Measurements from ENCODE around the gene UBR2. TPM values are rescaled to one million over a fixed set of nuclear protein-coding genes. Genes with fewer than 3 reads are reported as not detected.
"Not testable (repeated sequence)": the region's sequence is repeated elsewhere in the genome, so short reads cannot be mapped to it uniquely, and the experiment has no call there.

UBR2 gene
- total and polyA plus RNA-seq, 2 of the 4 experiments (the other 2 are of a cell fraction), result 7.7 to 32.3 TPM

DNA sequence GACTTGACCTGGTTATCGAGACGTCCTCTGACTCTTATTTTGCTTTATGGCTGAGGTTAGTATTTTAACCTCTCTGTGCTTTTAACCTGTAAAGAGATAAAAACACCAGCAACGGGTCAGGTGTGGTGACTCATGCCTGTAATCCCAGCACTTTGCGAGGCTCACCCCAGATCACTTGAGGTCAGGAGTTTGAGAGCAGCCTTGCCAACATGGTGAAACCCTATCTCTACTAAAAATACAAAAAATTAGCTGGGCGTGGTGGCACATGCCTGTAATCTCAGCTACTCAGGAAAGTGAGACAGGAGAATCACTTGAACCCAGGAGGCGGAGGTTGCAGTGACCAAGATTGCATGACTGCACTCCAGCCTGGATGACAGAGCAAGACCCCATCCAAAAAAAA is 110.5 kb downstream of the UBR2 start:
- BruUV-seq (replicated peaks), result not testable (repeated sequence)

More for the DNA sequence above, 110.5 kb downstream of the UBR2 start:
- H3K27ac ChIP-seq (ENCODE audit: insufficient read depth, low read length); H3K18ac ChIP-seq (ENCODE audit: low read depth, low read length); H2BK20ac ChIP-seq (ENCODE audit: low read depth, low read length); ATAC-seq (ENCODE audit: low read depth); H3K4me2 ChIP-seq (ENCODE audit: low read depth, low read length); H2BK5ac ChIP-seq (ENCODE audit: low read depth, low read length, poor library complexity, severe bottlenecking); H2AK9ac ChIP-seq (replicated peaks; ENCODE audit: low read depth, low read length, poor library complexity); POLR2A ChIA-PET (ENCODE audit: unreplicated experiment); H3K56ac ChIP-seq (ENCODE audit: extremely low read depth, insufficient read depth, low read length); H2AFZ ChIP-seq (replicated peaks; ENCODE audit: low read length, poor library complexity); H3K14ac ChIP-seq (replicated peaks; ENCODE audit: low read depth, low read length); H2BK120ac ChIP-seq (ENCODE audit: low read depth, low read length); H4K5ac ChIP-seq (ENCODE audit: low read depth, low read length); H4K8ac ChIP-seq (ENCODE audit: low read depth in 2 of 2, low read length in 2 of 2); H3K9me3 ChIP-seq (ENCODE audit: control insufficient read depth, insufficient read depth, low read length); H2BK15ac ChIP-seq (ENCODE audit: low read depth, low read length); H3K79me1 ChIP-seq (ENCODE audit: low read depth in 1 of 2, low read length in 2 of 2); H3K4ac ChIP-seq (ENCODE audit: low read depth, low read length); H3K4me3 ChIP-seq (ENCODE audit: insufficient read depth, low read depth, low read length); H3K9me1 ChIP-seq (ENCODE audit: insufficient read depth, low read length); H3K9ac ChIP-seq (ENCODE audit: low read depth, low read length); H2AK5ac ChIP-seq (ENCODE audit: low read depth, low read length); H3K4me1 ChIP-seq (ENCODE audit: control insufficient read depth, insufficient read depth, low read length); H4K91ac ChIP-seq (ENCODE audit: insufficient read depth, low read depth, low read length); H3K27me3 ChIP-seq (ENCODE audit: control insufficient read depth, insufficient read depth, low read length); DNase-seq; H3K23ac ChIP-seq (ENCODE audit: low read depth, low read length); H4K20me1 ChIP-seq (ENCODE audit: insufficient read depth, low read length); intact Hi-C loops (cut with micrococcal nuclease): not testable (repeated sequence)
- CTCF ChIA-PET, result interaction anchor here (1.0 to 1.4 kb wide), 2 partner anchors 13 to 52 kb away, joined by 3 to 5 read pairs; no protein-coding TSS in a partner anchor
- in situ Hi-C loops (cut with MboI; ENCODE audit: low sequenced_read_pairs), result loop anchor here (25.0 kb wide), 1 partner anchor 888 kb away; no protein-coding TSS in a partner anchor
- peaks cover 57% of the 10 kb centered on the region for H3K36me3 ChIP-seq (ENCODE audit: control insufficient read depth, insufficient read depth, low read length)
- dilution Hi-C loops (cut with HindIII; ENCODE audit: low sequenced_read_pairs, unreplicated experiment), result loop anchor here (25.0 kb wide), 1 partner anchor 188 kb away; no protein-coding TSS in a partner anchor
- WGBS, 2 experiments (ENCODE audit: extremely low coverage in 2 of 2, insufficient read length in 1 of 2), result no CpG with 5 or more reads among the region's 6 CpGs
